ENCODE data around the gene MYL6. TPM values are rescaled to one million over a fixed set of nuclear protein-coding genes. Genes with fewer than 3 reads are reported as not detected.
A peak's percentile ranks its signal among the peaks of the same experiment; 100 is the strongest.

Gene MYL6
- total and polyA plus RNA-seq, 9 of the 15 experiments (the other 6 are each of a cell fraction or from before 2014, with no cell fraction given), result 557 to 1,664 (median 958) TPM

DNA sequence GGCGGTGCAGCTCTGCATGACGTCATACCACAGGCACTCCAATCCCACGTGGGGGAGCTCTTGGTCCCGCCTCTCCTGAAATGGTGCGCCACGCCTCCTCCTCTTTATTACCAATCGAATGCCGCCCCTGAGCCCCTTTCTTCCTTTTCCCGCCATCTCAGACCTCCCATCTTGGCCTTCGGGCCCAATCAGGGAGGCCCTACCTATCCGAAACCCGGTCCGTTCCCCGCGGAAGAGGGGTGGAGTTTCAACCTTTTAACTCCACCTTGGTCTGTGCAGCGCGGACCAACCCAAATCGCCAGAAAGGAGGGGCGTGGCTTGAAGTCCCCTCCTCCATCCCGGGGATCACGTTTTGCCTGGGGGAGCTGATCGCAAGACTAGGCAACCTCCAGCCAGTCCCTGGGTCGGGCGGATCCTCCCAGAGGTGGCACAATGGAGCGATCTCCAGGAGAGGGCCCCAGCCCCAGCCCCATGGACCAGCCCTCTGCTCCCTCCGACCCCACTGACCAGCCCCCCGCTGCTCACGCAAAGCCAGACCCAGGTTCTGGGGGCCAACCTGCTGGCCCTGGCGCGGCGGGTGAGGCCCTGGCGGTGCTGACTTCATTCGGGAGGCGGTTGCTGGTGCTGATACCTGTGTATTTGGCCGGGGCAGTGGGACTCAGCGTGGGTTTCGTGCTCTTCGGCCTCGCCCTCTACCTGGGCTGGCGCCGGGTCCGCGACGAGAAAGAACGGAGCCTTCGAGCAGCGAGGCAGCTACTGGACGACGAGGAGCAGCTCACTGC lies 30.1 kb upstream of the MYL6 start, which contains the start of gene ESYT1 (continued):
- TF ChIP-seq ZNF165 (CRISPR knock-in tag; IDR thresholded peaks at IDR 0.05; ENCODE audit: borderline replicate concordance) (no peak), MEIS2 (IDR thresholded peaks at IDR 0.05; ENCODE audit: partially characterized antibody) (no peak), MED1 (CRISPR knock-in tag; IDR thresholded peaks at IDR 0.05; ENCODE audit: borderline replicate concordance) (no peak), RBBP5 (IDR thresholded peaks at IDR 0.05; ENCODE audit: borderline replicate concordance, insufficient read depth, low read length, poor library complexity, severe bottlenecking) (no peak), EP300 (IDR thresholded peaks at IDR 0.05; ENCODE audit: low read length) (no peak; the same call in none of the 2 replicates), PHTF2 (CRISPR knock-in tag; IDR thresholded peaks at IDR 0.05) (no peak), HNRNPLL (IDR thresholded peaks at IDR 0.05; ENCODE audit: low read depth, low read length, poor library complexity, severe bottlenecking) (peak; percentile 74), RB1 (IDR thresholded peaks at IDR 0.05; ENCODE audit: low read depth) (peak; percentile 48; the same call in 1 of the 2 replicates), ZNF384 (IDR thresholded peaks at IDR 0.05; ENCODE audit: low read depth, low read length) (no peak), SMC3 (conservative IDR thresholded peaks at IDR 0.05; ENCODE audit: insufficient read depth, low read depth, low read length) (no peak), ESRRA (IDR thresholded peaks at IDR 0.05; ENCODE audit: borderline replicate concordance, low read depth) (no peak), HMG20B (CRISPR knock-in tag; IDR thresholded peaks at IDR 0.05) (no peak), ZNF316 (IDR thresholded peaks at IDR 0.05) (no peak)
- TF ChIP-seq, protein P1, sequence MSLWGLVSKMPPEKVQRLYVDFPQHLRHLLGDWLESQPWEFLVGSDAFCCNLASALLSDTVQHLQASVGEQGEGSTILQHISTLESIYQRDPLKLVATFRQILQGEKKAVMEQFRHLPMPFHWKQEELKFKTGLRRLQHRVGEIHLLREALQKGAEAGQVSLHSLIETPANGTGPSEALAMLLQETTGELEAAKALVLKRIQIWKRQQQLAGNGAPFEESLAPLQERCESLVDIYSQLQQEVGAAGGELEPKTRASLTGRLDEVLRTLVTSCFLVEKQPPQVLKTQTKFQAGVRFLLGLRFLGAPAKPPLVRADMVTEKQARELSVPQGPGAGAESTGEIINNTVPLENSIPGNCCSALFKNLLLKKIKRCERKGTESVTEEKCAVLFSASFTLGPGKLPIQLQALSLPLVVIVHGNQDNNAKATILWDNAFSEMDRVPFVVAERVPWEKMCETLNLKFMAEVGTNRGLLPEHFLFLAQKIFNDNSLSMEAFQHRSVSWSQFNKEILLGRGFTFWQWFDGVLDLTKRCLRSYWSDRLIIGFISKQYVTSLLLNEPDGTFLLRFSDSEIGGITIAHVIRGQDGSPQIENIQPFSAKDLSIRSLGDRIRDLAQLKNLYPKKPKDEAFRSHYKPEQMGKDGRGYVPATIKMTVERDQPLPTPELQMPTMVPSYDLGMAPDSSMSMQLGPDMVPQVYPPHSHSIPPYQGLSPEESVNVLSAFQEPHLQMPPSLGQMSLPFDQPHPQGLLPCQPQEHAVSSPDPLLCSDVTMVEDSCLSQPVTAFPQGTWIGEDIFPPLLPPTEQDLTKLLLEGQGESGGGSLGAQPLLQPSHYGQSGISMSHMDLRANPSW (CRISPR knock-in tag; IDR thresholded peaks at IDR 0.05), result no peak
- TF ChIP-seq, protein P2, sequence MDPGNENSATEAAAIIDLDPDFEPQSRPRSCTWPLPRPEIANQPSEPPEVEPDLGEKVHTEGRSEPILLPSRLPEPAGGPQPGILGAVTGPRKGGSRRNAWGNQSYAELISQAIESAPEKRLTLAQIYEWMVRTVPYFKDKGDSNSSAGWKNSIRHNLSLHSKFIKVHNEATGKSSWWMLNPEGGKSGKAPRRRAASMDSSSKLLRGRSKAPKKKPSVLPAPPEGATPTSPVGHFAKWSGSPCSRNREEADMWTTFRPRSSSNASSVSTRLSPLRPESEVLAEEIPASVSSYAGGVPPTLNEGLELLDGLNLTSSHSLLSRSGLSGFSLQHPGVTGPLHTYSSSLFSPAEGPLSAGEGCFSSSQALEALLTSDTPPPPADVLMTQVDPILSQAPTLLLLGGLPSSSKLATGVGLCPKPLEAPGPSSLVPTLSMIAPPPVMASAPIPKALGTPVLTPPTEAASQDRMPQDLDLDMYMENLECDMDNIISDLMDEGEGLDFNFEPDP (CRISPR knock-in tag; IDR thresholded peaks at IDR 0.05), result no peak
- TF ChIP-seq, protein P3, sequence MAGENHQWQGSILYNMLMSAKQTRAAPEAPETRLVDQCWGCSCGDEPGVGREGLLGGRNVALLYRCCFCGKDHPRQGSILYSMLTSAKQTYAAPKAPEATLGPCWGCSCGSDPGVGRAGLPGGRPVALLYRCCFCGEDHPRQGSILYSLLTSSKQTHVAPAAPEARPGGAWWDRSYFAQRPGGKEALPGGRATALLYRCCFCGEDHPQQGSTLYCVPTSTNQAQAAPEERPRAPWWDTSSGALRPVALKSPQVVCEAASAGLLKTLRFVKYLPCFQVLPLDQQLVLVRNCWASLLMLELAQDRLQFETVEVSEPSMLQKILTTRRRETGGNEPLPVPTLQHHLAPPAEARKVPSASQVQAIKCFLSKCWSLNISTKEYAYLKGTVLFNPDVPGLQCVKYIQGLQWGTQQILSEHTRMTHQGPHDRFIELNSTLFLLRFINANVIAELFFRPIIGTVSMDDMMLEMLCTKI (IDR thresholded peaks at IDR 0.05; ENCODE audit: partially characterized antibody), result no peak

All from K562 (cell line).